ENCODE results near the gene BOD1L1. TPM values are rescaled to one million over a fixed set of nuclear protein-coding genes. Genes with fewer than 3 reads are reported as not detected.

Gene BOD1L1
- 18.1 TPM for polyA plus RNA-seq (2013, experiment 1 of 2)
- polyA plus RNA-seq (2013, experiment 2 of 2) = 17.5 TPM

DNA sequence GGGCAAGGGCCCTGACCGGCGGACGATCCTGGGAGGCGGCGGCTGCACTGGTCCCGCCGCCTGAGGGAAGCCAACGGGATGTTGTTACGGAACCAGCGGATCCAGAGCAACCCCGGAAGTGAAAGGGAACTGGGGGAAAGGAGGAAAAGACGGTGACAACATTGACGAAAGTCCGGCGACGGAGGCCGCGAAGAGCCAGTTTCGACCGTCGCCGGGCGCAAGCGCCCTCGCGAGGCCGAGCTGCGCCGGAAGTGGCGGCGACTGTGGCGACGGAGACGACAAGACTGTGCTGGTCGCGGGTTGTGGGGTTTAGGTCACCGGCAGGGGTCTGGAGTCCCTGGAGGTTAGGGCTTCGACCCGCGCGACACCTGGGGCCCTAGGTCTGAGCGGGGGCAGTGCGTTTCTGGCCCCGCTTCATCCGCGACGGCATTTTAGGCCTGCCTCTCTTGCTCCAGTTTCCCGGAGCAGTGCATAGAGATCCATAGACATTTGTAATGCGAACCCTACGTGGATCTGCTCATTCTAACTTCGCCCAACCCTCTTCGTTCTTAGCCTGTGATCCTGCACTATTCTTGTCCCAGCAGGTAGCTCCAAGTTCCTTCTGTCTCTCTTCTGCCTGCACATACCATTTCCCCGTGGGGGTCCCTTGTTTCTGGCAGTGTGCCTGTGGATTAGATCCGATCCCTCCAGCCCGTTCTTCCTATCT lies at the start of gene BOD1L1:
BOD1L1 (minus strand) TSS at position 120 of the 706 bp plus-strand sequence. CDS start 138 bp downstream, outside the sequence.
- no peak within 1 kb of the TSS for H3K4ac ChIP-seq (ENCODE audit: low read length)
- peak within 1 kb of the TSS; percentile 43 for H4K8ac ChIP-seq (ENCODE audit: low read depth, low read length)
- no peak within 1 kb of the TSS for H2BK120ac ChIP-seq (ENCODE audit: low read depth, low read length)
- H2AFZ ChIP-seq (ENCODE audit: low read length) = peak within 1 kb of the TSS; percentile 79
- peak within 1 kb of the TSS; percentile 88 for H3K9ac ChIP-seq (ENCODE audit: low read depth, low read length, poor library complexity)
- H3K27me3 ChIP-seq (ENCODE audit: control insufficient read depth in 3 of 3, insufficient read depth in 3 of 3, low read depth in 1 of 3, low read length in 3 of 3) = no peaks in the 10 kb centered on the region
- H3K36me3 ChIP-seq (replicated peaks in 1 of 2; ENCODE audit: control insufficient read depth in 2 of 2, insufficient read depth in 2 of 2, low read length in 2 of 2) = peaks cover 0 to 10% of the 10 kb centered on the region in 2 donors
- H3K14ac ChIP-seq (ENCODE audit: low read length) = no peak within 1 kb of the TSS
- WGBS, 2 donors (ENCODE audit: extremely low coverage in 2 of 2, insufficient read length in 2 of 2, insufficient replicate concordance in 1 of 2) = no CpG with 5 or more reads among the region's 55 CpGs
- H2AK5ac ChIP-seq (ENCODE audit: low read depth, low read length) = no peak within 1 kb of the TSS
- H3K18ac ChIP-seq (ENCODE audit: low read length) = peak within 1 kb of the TSS; percentile 97
- peak within 1 kb of the TSS; percentile 92 for H3K23ac ChIP-seq (ENCODE audit: low read depth, low read length, poor library complexity)
- H3K4me1 ChIP-seq (ENCODE audit: control insufficient read depth in 2 of 2, insufficient read depth in 1 of 2, low read depth in 1 of 2, low read length in 2 of 2) = peaks cover 0 to 4% of the 10 kb centered on the region in 2 donors
- no peak within 1 kb of the TSS for H2BK15ac ChIP-seq (ENCODE audit: low read length)
- no peak within 1 kb of the TSS for H4K91ac ChIP-seq (ENCODE audit: low read depth, low read length, poor library complexity)
- DNase-seq (ENCODE audit: low spot score) = peak; percentile 82
- H3K79me1 ChIP-seq (ENCODE audit: low read depth, low read length) = peaks cover 2% of the 10 kb centered on the region
- H2BK5ac ChIP-seq (ENCODE audit: low read length) = peak within 1 kb of the TSS; percentile 80
- H3K4me3 ChIP-seq (ENCODE audit: low read length in 2 of 2) = peak within 1 kb of the TSS; percentile 79 to 87
- no peak within 1 kb of the TSS for H2BK12ac ChIP-seq (ENCODE audit: low read length)
- peak within 1 kb of the TSS; percentile 51 for H3K4me2 ChIP-seq (ENCODE audit: insufficient read depth, low read length, poor library complexity, severe bottlenecking)
- H3K9me3 ChIP-seq (replicated peaks in 1 of 2; ENCODE audit: control insufficient read depth in 2 of 2, insufficient read depth in 1 of 2, low read depth in 1 of 2, low read length in 2 of 2) = no peaks in the 10 kb centered on the region
- peak within 1 kb of the TSS; percentile 69 for H3K27ac ChIP-seq (replicated peaks; ENCODE audit: low read length)

DNA sequence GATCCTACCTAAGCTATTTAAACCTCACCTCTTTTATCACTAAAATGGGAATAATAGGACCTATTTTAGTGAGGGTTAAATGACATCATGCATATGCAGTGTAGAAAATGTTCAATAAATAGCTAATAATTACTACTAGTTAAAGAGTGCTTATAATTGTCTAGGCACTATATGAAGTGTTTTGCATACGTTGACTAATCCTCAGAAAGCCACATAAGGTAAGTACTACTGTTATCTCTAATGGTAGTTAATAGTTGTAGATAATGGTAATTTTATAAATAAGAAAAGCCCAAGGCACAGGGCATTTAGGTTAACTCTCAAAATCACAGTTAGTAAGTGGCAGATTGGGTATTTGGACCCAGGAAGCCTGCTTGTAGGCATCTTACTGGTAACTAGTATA lies 47.4 kb upstream of the BOD1L1 start:
- no peak overlapping the region for H3K27ac ChIP-seq (replicated peaks; ENCODE audit: low read length)
- H3K14ac ChIP-seq (ENCODE audit: low read length) = no peak overlapping the region
- H3K23ac ChIP-seq (ENCODE audit: low read depth, low read length, poor library complexity) = no peak overlapping the region
- no peak for DNase-seq (ENCODE audit: low spot score)
- no peak overlapping the region for H3K4me3 ChIP-seq (ENCODE audit: low read length in 2 of 2)
- H3K4me2 ChIP-seq (ENCODE audit: insufficient read depth, low read length, poor library complexity, severe bottlenecking) = no peak overlapping the region
- H4K8ac ChIP-seq (ENCODE audit: low read depth, low read length) = no peak overlapping the region
- no peaks in the 10 kb centered on the region for H3K4me1 ChIP-seq (ENCODE audit: control insufficient read depth in 2 of 2, insufficient read depth in 1 of 2, low read depth in 1 of 2, low read length in 2 of 2)
- H3K9me3 ChIP-seq (replicated peaks in 1 of 2; ENCODE audit: control insufficient read depth in 2 of 2, insufficient read depth in 1 of 2, low read depth in 1 of 2, low read length in 2 of 2) = no peaks in the 10 kb centered on the region
- no peaks in the 10 kb centered on the region for H3K79me1 ChIP-seq (ENCODE audit: low read depth, low read length)
- no peak overlapping the region for H3K4ac ChIP-seq (ENCODE audit: low read length)
- WGBS, 2 donors (ENCODE audit: extremely low coverage in 2 of 2, insufficient read length in 2 of 2, insufficient replicate concordance in 1 of 2) = no CpG with 5 or more reads among the region's 1 CpG
- no peak overlapping the region for H2BK12ac ChIP-seq (ENCODE audit: low read length)
- no peaks in the 10 kb centered on the region for H3K36me3 ChIP-seq (replicated peaks in 1 of 2; ENCODE audit: control insufficient read depth in 2 of 2, insufficient read depth in 2 of 2, low read length in 2 of 2)
- H2BK120ac ChIP-seq (ENCODE audit: low read depth, low read length) = no peak overlapping the region
- no peaks in the 10 kb centered on the region for H3K27me3 ChIP-seq (ENCODE audit: control insufficient read depth in 3 of 3, insufficient read depth in 3 of 3, low read depth in 1 of 3, low read length in 3 of 3)
- H3K9ac ChIP-seq (ENCODE audit: low read depth, low read length, poor library complexity) = no peak overlapping the region
- no peak overlapping the region for H2BK5ac ChIP-seq (ENCODE audit: low read length)
- H4K91ac ChIP-seq (ENCODE audit: low read depth, low read length, poor library complexity) = no peak overlapping the region
- H2AK5ac ChIP-seq (ENCODE audit: low read depth, low read length) = no peak overlapping the region
- H2AFZ ChIP-seq (ENCODE audit: low read length) = no peak overlapping the region
- no peak overlapping the region for H2BK15ac ChIP-seq (ENCODE audit: low read length)
- no peak overlapping the region for H3K18ac ChIP-seq (ENCODE audit: low read length)

DNA sequence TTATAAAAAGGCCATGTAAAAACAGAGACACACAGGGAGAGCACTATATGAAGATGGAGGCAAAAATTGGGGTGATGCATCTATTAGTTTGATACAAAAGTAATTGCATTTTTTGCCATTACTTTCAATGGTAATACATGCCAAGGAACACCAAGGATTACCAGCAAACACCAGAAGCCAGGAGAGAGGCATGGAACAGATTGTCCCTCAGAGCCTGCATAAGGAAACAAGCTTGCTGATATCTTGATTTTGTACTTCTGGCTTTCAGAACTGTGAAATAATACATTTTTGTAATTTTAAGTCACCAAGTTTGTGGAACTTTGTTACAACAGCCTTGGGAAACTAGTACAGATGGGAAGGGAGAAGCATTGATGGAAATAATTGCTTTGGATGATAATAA lies 45.6 kb upstream of the BOD1L1 start:
- Histone ChIP-seq H3K79me1 (ENCODE audit: low read depth, low read length) (no peaks in the 10 kb centered on the region), H3K9me3 (replicated peaks in 1 of 2; ENCODE audit: control insufficient read depth in 2 of 2, insufficient read depth in 1 of 2, low read depth in 1 of 2, low read length in 2 of 2) (peaks cover 0 to 1% of the 10 kb centered on the region in 2 donors), H2BK120ac (ENCODE audit: low read depth, low read length) (no peak overlapping the region), H3K23ac (ENCODE audit: low read depth, low read length, poor library complexity) (no peak overlapping the region), H2AFZ (ENCODE audit: low read length) (no peak overlapping the region), H3K27me3 (ENCODE audit: control insufficient read depth in 3 of 3, insufficient read depth in 3 of 3, low read depth in 1 of 3, low read length in 3 of 3) (no peaks in the 10 kb centered on the region), H4K8ac (ENCODE audit: low read depth, low read length) (no peak overlapping the region), H3K27ac (replicated peaks; ENCODE audit: low read length) (no peak overlapping the region), H2BK5ac (ENCODE audit: low read length) (no peak overlapping the region), H3K9ac (ENCODE audit: low read depth, low read length, poor library complexity) (no peak overlapping the region), H3K18ac (ENCODE audit: low read length) (no peak overlapping the region), H3K14ac (ENCODE audit: low read length) (no peak overlapping the region), H3K4ac (ENCODE audit: low read length) (no peak overlapping the region), H2BK15ac (ENCODE audit: low read length) (no peak overlapping the region), H3K36me3 (replicated peaks in 1 of 2; ENCODE audit: control insufficient read depth in 2 of 2, insufficient read depth in 2 of 2, low read length in 2 of 2) (no peaks in the 10 kb centered on the region), H3K4me3 (ENCODE audit: low read length in 2 of 2) (no peak overlapping the region), H4K91ac (ENCODE audit: low read depth, low read length, poor library complexity) (no peak overlapping the region), H2AK5ac (ENCODE audit: low read depth, low read length) (no peak overlapping the region), H3K4me1 (ENCODE audit: control insufficient read depth in 2 of 2, insufficient read depth in 1 of 2, low read depth in 1 of 2, low read length in 2 of 2) (no peaks in the 10 kb centered on the region), H3K4me2 (ENCODE audit: insufficient read depth, low read length, poor library complexity, severe bottlenecking) (no peak overlapping the region), H2BK12ac (ENCODE audit: low read length) (no peak overlapping the region)
- DNase-seq (ENCODE audit: low spot score) = no peak

DNA sequence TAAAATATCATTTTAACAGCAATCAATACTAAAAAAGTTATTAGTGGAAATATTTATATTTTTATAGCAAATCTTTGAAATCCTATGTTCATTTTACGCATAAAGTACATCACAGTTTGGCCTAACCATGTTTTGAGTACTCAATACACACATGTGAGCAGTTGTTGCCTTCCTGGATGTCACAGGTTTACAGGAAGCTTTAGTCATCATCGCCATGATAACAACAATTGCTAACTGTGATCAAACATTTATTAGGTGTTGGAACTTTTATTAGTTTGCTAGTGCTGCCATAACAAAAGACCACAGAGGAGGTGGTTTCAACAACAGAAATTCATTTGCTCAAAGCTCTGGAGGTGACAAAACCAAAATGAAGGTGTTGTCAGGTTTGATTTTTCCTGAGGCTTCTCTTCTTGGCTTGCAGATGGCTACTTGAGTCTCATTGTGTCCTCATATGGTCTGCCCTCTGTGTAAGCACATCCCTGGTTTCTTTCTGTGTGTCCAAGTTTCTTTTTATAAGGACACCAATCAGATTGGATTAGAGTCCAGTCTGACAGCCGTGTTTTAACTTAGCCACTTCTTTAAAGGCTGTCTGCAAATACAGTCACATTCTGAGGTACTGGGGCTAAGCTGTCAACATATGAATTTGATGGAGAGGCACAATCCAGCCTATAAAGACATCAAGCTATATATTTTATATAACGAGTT lies 43.1 kb upstream of the BOD1L1 start:
- Histone ChIP-seq H3K27ac (replicated peaks; ENCODE audit: low read length) (no peak overlapping the region), H3K14ac (ENCODE audit: low read length) (no peak overlapping the region), H3K4me1 (ENCODE audit: control insufficient read depth in 2 of 2, insufficient read depth in 1 of 2, low read depth in 1 of 2, low read length in 2 of 2) (no peaks in the 10 kb centered on the region), H4K91ac (ENCODE audit: low read depth, low read length, poor library complexity) (no peak overlapping the region), H2BK12ac (ENCODE audit: low read length) (no peak overlapping the region), H2AK5ac (ENCODE audit: low read depth, low read length) (no peak overlapping the region), H3K79me1 (ENCODE audit: low read depth, low read length) (no peaks in the 10 kb centered on the region), H2BK15ac (ENCODE audit: low read length) (no peak overlapping the region), H4K8ac (ENCODE audit: low read depth, low read length) (no peak overlapping the region), H2AFZ (ENCODE audit: low read length) (no peak overlapping the region), H2BK5ac (ENCODE audit: low read length) (no peak overlapping the region), H3K4me3 (ENCODE audit: low read length in 2 of 2) (no peak overlapping the region), H3K27me3 (ENCODE audit: control insufficient read depth in 3 of 3, insufficient read depth in 3 of 3, low read depth in 1 of 3, low read length in 3 of 3) (no peaks in the 10 kb centered on the region), H3K9ac (ENCODE audit: low read depth, low read length, poor library complexity) (no peak overlapping the region), H3K18ac (ENCODE audit: low read length) (no peak overlapping the region), H3K23ac (ENCODE audit: low read depth, low read length, poor library complexity) (no peak overlapping the region), H3K4ac (ENCODE audit: low read length) (no peak overlapping the region), H2BK120ac (ENCODE audit: low read depth, low read length) (no peak overlapping the region), H3K4me2 (ENCODE audit: insufficient read depth, low read length, poor library complexity, severe bottlenecking) (no peak overlapping the region), H3K9me3 (replicated peaks in 1 of 2; ENCODE audit: control insufficient read depth in 2 of 2, insufficient read depth in 1 of 2, low read depth in 1 of 2, low read length in 2 of 2) (peaks cover 0 to 1% of the 10 kb centered on the region in 2 donors), H3K36me3 (replicated peaks in 1 of 2; ENCODE audit: control insufficient read depth in 2 of 2, insufficient read depth in 2 of 2, low read length in 2 of 2) (no peaks in the 10 kb centered on the region)
- no peak for DNase-seq (ENCODE audit: low spot score)
- WGBS, 2 donors (ENCODE audit: extremely low coverage in 2 of 2, insufficient read length in 2 of 2, insufficient replicate concordance in 1 of 2) = no CpG with 5 or more reads among the region's 4 CpGs

Measured in neuronal stem cell (in vitro differentiated cells).